ENCODE measurements around the gene TMEM37.

The TMEM37 gene

DNA sequence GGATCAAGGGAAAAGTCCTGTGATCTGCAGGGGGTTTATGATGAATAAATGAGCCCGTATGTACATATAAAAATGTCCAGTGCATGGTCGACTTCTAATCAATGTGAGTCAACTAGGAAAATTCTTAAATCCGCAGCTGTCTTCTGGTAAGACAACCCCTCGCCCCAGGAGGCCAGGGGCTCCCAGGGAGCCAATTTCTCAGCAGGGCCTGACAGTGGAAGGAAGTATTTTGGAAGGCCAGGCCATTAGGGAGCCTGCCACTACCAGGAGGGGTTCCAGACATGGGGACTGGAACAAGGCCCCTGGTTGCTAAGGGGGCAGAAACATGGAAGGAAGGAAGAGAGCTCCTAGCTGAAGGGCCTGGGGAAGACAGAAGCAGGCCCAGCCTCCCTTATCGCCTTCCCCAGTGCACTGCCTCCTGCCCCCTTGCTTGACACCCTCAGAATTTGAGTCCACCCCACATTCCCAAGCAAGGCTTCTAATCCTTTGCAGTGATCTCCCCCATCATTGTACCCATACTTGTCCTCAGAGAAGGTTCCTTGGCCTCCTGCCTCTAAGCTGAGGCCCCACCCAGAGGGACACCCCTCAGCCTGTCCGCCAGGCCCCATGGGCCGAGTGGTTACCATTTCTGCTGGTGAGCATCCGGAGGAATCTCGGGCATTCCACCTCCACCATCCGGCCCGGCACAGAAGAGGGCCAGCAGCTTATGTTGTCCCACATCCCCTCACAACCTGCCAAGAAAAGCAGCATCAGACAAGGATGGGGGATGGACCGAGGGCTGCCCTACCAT is 46.7 kb downstream of the TMEM37 start:
- no peak for DNase-seq (ENCODE audit: low spot score)

DNA sequence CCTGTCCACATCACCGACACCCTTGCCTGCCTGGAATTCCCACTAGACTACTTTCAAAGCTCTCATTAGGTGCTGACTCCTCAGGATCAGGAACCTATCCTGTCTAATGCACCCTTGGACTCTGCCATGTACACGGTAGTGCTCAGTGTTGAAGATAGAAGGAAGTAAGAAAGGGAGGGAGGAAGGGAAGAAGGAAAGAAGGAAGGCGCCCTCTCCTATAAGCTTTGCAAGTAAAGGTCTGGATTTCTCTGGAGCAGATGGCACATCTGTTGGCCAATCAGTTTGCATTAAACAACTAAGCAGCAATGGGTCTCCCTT is 47.3 kb downstream of the TMEM37 start:
- DNase-seq (ENCODE audit: low spot score), result no peak

DNA sequence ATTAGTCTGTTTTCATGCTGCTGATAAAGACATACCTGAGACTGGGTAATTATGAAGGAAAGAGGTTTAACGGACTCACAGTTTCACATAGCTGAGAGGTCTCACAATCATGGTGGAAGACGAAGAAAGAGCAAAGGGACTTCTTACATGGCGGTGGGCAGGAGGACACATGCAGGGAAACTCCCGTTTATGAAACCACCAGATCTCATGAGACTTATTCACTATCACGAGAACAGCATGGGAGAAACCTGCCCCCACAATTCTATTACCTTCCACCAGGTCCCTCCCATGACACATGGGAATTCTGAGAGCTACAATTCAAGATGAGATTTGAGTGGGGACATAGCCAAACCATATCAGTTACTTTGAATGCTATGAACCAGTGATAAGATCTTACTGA is 48.5 kb downstream of the TMEM37 start:
- no peak for DNase-seq (ENCODE audit: low spot score)

DNA sequence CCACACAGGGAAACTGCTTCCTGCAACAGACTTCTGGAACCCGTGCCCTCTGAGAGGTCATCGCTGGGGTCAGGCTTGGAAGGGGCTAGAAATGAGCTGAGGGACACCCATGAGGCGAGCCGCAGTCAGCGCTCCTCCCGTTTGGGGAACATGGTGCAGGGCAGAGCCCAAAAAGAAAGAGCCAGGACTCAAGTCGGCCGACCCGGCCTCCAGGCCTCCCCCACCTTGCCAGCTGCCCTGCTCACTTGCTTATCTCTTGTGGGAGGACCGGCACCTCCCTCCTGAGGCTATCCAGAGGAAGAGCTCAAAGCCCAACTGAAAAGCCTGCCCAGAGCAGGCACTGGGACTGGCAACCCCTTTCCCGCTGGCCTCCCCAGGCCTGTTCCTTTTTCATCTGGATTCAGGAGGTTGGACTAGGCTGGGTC is 49.1 kb downstream of the TMEM37 start:
- DNase-seq (ENCODE audit: low spot score), result no peak

DNA sequence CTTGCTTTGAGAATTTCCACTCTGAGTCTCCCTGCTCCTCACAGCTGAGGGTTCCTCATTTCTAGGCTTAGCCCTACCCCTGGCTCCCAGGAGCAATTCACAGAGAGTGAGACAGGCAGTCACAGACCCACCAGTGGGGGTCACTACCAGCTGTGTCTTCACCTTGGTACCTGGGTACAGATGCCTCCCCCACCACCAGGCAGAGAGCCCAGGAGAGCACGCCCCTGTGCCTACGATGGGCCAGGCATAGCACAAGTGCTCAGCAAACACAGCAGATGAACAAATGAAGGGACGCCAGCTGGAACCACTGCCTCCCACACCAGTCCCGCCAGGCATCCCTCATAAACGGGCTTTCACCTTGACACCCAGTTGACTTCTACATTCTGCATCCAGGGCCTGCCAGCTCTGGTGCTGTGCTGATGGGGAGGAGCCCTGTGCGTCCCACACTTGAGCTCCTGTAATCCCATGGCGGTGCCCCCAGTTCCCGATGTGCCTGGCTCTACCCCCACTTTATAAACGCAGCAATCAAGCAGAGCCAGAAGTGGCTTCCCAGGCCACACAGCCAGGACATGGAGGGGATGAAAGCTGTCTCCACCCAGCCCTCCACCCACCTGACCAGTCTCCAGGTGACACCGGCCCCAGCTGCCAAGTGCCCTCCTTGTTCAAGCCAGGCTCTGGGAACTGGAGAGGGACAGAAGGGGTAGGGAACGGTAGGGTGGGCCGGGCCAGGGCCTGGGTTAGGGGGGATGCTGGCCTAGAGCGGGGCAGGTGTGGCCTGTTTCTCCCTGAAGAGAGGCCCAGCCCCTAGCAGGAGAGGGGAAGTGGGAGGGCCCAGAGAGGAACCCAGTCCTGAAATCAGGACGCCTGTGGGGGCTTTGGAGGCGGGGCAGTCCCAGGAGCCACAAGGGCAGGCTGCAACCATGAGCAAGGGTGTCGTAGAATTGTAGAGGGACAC is 50.1 kb downstream of the TMEM37 start:
- DNase-seq (ENCODE audit: low spot score), result no peak

DNA sequence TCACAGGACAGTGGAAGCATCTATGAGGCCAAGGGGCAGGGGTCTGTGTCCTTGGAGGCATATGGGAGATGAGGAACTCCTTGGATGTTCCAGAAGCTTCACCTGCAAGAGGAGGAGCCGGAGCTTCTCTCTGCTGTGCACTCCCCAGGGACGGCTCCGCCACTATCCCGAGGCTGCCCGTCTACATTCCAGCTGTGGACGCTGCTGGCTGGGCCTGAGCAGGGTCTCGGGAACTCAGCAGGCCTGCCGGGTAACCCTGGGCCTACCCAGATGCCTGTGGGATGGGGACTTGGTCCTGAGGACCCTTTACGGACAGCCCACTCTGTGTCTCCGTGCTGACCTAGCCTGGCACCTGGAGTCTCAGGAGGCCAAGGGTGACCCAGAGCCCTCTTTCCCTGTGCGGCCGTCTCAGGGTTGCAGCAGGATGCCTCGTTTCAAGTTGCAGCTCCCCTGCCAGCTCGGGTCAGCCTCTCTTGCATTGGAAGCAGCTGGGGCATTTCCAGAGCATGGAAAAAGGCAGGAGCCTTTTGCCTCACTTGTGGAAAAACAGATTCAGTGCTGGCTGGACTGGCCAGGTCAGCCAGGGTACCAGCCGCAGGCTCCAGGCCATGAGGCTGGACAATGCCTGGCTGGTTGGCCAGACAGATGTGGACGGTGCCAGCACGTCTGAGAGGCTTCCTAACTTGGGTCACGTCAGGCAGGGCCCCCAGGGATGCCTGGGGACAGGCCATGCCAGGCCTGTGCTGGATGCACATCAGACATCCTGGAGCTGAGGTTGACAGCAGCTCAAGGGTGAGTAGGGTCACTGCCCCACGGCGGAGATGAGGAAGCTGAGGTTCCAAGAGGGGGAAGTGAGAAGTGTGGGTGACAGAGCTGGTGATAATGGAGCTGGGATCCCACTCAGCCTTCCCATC is 51.1 kb downstream of the TMEM37 start:
- no peak for DNase-seq (ENCODE audit: low spot score)

DNA sequence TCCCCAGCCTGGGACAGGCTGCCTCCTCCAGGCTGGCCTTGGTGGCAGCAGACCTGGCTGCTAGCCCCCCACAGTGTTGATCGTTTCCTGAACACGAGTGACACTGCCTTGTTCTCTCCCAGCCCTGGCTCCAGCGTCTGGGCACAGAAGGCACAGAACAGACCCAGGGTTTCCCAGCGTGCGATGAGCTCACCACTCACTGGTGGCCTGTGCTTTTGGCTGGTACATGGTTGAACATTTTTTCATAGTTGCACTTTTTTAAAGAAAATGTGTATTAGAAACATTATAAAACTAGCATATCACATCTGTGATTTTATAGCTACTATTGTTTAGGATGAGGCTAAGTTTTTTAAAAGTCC is 51.7 kb downstream of the TMEM37 start:
- DNase-seq (ENCODE audit: low spot score), result no peak

DNA sequence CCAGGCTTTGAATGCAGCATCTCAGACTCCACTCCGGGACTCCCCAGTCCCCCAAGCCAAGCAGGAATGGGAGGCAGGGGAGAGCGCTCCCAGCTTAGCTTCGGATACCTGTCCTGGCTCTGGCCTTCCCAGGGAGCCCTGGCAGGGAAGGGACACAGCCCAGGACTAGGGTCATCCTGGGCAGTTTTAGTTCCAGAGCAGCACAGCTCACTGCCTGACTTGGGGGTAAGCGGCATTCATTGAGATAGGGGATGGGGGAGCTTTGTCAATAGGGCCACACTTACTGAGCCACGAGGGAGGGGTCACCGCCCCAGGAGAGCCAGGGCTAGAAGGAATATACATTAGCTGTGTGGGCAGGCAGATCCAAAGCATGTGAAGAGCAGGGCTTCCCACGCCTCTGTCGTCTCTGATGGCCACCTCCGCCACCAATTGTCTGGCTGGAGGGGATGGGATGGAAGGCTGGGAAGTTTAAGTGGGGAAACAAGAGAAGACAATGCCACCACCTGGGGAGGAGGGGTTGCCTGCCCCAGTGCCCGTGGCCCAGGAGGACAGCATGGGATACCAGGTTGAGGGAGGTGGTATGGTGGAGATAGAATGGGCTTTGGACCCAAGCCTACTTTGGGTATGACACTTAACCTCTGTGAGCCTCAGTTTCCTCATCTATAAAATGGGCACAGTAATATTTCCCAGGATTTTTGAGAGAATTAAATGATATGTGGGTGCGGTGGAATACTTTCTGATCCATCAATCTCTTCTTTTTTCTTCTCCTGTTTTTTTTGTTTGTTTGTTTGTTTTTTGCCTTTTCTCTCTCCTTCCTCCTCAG is 52.5 kb downstream of the TMEM37 start:
- no peak for DNase-seq (ENCODE audit: low spot score)

DNA sequence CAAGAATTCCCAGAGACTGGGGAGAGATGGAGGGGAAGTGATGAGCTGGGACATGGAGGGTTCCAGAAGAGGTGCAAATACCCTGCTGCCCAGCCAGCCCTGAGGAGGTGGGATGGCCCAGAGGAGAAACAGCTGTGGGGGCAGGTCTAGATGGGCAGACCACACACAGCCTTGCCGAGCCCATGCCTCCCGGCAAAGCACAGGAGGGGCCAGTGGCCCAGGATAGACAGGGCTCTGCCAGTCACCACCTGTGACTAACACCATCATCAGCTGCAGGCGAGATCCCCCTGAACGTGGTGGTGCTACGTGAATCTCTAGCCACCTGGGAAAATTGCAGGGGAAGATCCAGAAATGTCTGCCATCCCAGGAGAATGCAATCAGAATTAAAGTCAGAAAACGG is 53.2 kb downstream of the TMEM37 start:
- DNase-seq (ENCODE audit: low spot score), result no peak

DNA sequence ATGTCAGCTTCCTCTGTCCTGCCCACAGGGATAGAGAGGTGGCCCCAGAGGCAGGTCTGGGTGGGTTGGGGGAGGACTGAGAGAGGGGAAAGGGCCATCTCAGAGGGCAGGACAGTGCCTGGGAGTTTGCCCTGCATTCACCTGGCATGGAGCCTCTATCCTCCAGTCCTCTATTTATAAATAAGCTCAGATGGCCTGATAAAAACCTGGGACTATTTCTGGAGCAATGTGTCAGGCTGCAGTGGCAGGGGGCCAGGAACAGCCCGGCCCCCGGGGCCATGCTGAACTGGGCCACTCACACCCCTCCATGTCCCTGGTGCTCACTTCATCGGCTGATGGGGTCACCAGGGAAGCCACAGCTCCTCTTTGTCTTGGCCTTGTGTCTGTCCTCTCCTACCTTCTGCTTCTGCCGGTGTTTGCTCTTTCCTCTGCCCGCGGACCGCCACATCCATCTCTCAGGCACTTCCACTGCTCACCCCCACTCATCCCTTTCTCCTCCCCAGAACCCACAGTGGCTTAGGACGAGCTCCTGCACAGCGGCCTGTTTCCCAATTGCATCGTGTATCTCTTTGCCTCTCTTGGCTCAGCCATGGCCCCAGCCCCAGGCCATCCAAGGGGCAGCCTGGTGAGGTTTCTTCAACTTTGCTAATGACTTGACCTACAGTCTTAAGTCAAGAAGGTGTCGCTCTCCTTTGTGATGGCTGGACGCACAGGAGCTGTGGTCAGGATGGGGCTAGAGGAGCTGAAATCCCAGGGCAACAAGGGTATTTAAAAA is 53.9 kb downstream of the TMEM37 start:
- no peak for DNase-seq (ENCODE audit: low spot score)

DNA sequence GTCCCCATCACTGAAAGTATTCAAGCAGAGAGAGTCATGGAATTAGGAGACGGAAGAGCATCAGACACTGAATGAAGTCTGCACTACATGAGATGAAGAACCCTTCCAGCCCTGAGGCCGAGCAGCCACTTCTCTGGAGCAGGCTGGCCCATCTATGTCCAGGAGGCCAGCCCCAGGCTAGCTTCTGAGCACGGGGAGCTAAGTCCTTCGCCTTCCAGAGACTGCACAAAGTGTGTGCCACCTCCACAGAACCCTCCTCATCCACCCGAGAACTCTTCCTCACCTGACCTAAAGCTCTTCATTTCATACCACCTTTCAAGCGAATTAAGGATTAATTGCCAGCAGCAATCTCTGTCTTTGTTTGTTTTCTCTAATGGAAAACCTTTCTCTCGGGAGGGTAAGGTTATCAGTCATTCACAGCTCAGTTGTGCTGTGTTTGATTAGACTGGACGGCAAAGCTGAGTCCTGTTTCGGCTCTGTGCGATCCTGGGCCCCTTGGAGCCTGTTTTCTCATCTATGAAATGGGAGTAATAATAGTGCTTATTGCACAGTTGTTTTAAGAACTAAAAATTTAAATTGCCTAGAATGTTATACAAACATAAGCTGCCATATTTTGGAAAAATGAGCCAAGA is 54.7 kb downstream of the TMEM37 start:
- no peak for DNase-seq (ENCODE audit: low spot score)

DNA sequence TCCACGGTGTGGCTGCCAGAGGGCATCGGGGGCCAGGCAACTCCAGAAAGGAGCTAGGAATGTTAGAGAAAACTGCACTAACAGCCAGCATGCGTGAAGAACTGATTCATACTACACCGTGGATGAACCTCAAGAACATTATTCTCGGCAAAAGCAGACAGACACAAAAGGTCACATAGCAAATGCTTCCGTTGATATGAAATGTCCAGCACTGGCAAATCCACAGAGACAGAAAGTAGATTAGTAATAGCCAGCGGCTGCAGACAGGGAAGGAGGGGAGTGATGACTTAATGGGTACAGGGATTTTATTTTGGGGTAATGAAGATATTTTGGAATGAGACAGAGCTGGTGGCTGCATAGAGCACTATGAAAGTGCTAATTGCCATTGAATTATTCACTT is 55.2 kb downstream of the TMEM37 start:
- no peak for DNase-seq (ENCODE audit: low spot score)

DNA sequence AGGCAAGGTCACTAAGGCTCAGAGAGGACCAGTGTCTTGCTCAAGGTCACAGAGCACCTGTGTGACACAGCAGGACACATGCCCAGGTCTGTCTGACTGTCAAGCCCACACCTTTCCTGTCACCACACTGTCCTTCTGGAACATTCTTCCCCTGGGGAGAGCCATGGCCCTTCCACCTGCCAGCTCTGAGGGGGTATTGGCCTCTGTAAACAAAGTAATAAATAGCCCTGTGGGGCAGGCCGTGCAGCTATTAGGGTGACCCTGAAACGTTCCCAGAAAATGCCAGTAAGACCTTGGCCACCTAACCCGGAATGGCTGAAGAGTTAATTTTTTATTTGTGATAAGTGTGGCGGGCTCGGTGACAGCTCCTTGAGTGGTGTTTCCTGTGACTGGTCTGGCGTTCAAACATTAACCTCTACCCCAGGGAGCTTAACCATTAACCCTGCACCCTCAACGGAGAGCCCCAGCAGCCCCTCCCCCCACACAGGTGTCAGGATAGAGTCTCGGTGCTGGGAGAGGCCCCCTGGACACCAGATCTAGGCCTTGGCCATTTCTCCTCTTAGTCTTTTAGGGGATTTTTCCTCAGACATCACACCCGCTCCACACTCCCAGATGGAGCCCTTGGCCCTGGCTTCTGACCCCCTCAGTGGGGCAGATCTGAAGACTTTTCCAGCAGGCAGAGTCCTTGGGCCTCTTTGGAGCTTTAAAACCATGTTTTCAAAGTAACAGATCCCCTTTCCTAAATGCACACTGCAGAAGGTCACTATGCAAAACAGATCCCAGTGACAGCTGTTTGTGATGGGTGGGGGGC is 56.0 kb downstream of the TMEM37 start:
- no peak for DNase-seq (ENCODE audit: low spot score)
